Erythroblast (primary cell): ENCODE data around the gene LY6G6C.

Experiments used
- GATA1 ChIP-seq: IDR thresholded peaks from 2 replicates; pipeline ENCODE4 v1.6.1; 2011; ENCODE audit warnings: low read depth, mild to moderate bottlenecking, control low read depth, low read length, moderate library complexity
- POLR2A ChIP-seq: IDR thresholded peaks from 2 replicates; pipeline ENCODE4 v1.6.1; 2011; ENCODE audit warnings: mild to moderate bottlenecking, low read length

DNA sequence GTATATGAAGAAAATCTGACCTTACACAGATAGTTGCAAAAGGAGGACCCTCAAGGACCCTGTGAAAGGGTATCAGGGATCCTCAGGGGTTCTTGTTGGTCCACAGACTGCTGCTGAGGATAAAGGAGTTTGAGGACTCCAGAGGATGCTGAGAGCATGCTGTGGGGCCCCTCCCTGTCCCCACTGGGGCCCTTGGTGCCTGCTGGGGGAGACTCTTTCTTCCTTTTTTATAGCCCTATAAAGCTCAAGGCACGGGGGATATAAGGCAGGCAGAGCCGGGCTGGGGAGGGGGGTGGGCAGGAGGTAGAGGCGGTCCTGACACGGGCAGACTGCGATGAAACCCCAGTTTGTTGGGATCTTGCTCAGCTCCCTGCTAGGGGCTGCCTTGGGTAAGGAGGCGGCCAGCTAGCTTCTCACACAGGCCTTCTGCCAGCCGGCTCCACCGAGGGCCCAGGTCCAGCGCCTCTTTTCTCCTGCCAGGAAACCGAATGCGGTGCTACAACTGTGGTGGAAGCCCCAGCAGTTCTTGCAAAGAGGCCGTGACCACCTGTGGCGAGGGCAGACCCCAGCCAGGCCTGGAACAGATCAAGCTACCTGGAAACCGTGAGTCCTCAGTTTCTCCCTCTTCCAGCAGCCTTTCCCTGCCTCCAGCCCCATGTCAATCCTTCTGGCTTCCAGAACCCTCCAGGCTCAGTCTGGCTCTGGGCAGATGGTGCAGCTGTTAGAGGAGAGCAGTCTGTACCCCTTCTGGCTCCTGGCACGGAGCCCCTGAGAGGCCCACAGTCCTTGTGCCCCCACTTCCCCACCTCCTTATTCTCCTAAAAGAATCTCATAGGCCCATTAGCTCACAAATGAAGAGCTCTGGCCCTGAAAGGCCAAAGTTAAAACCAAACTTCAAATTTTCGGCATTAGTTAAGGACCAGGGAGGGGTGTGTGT lies 6.3 kb downstream of the LY6G6C start, which contains the start of gene LY6G6D:
- no peak for TF ChIP-seq POLR2A
- TF ChIP-seq GATA1 = no peak
